AG08396 (cell line): ENCODE measurements around the gene CCDC8.
"Not testable (repeated sequence)": the region's sequence is repeated elsewhere in the genome, so short reads cannot be mapped to it uniquely, and the experiment has no call there.

ENCODE experiments used
- DNase-seq: peaks from one replicate; pipeline ENCODE4 v3.0.0; 2012; ENCODE audit warnings: low spot score, mixed read lengths

Gene CCDC8

GRCh38 chr19:46413262-46414031 is at the start of gene CCDC8:
CCDC8 (minus strand) TSS chr19:46413564; CDS start chr19:46412810, 754 bp downstream.
- DNase-seq = peak; percentile 70

GRCh38 chr19:46461537-46461936 is 48.2 kb upstream of the CCDC8 start:
- DNase-seq = no peak

- no peak for DNase-seq
These were observed 47.6 kb upstream of the CCDC8 start for GRCh38 chr19:46460981-46461380.

GRCh38 chr19:46460055-46460454 is 46.7 kb upstream of the CCDC8 start:
- no peak for DNase-seq

GRCh38 chr19:46456930-46457329 is 43.6 kb upstream of the CCDC8 start:
- DNase-seq = no peak

GRCh38 chr19:46454244-46454643 is 40.9 kb upstream of the CCDC8 start:
- DNase-seq = no peak

GRCh38 chr19:46453661-46454060 is 40.3 kb upstream of the CCDC8 start:
- DNase-seq = no peak

- DNase-seq = no peak
These were observed 38.8 kb upstream of the CCDC8 start for GRCh38 chr19:46452186-46452585.

GRCh38 chr19:46451352-46451751 is 38.0 kb upstream of the CCDC8 start:
- DNase-seq = no peak

GRCh38 chr19:46450737-46451136 is 37.4 kb upstream of the CCDC8 start:
- DNase-seq = no peak

GRCh38 chr19:46449228-46449627 is 35.9 kb upstream of the CCDC8 start:
- no peak for DNase-seq

- no peak for DNase-seq
These were observed 35.2 kb upstream of the CCDC8 start for GRCh38 chr19:46448601-46449000.

GRCh38 chr19:46447824-46448223 is 34.5 kb upstream of the CCDC8 start:
- no peak for DNase-seq

GRCh38 chr19:46447006-46447405 is 33.6 kb upstream of the CCDC8 start:
- DNase-seq = no peak

GRCh38 chr19:46446021-46446420 is 32.7 kb upstream of the CCDC8 start:
- DNase-seq = no peak

- DNase-seq = peak; percentile 60
These were observed 29.6 kb upstream of the CCDC8 start for GRCh38 chr19:46442808-46443450.

- DNase-seq = no peak
These were observed 28.5 kb upstream of the CCDC8 start for GRCh38 chr19:46441866-46442265.

GRCh38 chr19:46435689-46436088 is 22.3 kb upstream of the CCDC8 start:
- DNase-seq = not testable (repeated sequence)

- no peak for DNase-seq
These were observed 21.6 kb upstream of the CCDC8 start for GRCh38 chr19:46435009-46435408.

GRCh38 chr19:46433470-46433869 is 20.1 kb upstream of the CCDC8 start:
- not testable (repeated sequence) for DNase-seq

GRCh38 chr19:46431824-46432223 is 18.5 kb upstream of the CCDC8 start:
- DNase-seq = no peak

GRCh38 chr19:46429999-46430398 is 16.6 kb upstream of the CCDC8 start:
- no peak for DNase-seq

GRCh38 chr19:46428239-46429135 is 15.1 kb upstream of the CCDC8 start, which contains the start of gene PNMA8C:
PNMA8C (minus strand) TSS chr19:46428936; CDS start chr19:46428359, 577 bp downstream.
- DNase-seq = peak; percentile 71
